GM23338 (cell line): Measurements from ENCODE around the gene NCBP1. TPM values are rescaled to one million over a fixed set of nuclear protein-coding genes. Genes with fewer than 3 reads are reported as not detected.
"Not testable (repeated sequence)": the region's sequence is repeated elsewhere in the genome, so short reads cannot be mapped to it uniquely, and the experiment has no call there.

Experiments
- ATAC-seq: fragments of 200-7000 bp; cut with Tn5 transposase; 3 replicates; pipeline ENCODE4 v1.9.1; 2020
- DNase-seq: peaks from one replicate; pipeline ENCODE4 v3.0.0-alpha.2; 2015; ENCODE audit warnings: low spot score
- H2AFZ ChIP-seq: fragments of 200-600 bp; sonication (generic); 2 replicates; pipeline ENCODE4 v1.8.0; 2016; ENCODE audit warnings: antibody characterized with exemption, mild to moderate bottlenecking, moderate library complexity
- H3F3A ChIP-seq: fragments of 200-600 bp; sonication (generic); replicated peaks from 2 replicates; pipeline ENCODE4 v1.8.0; 2017; ENCODE audit warnings: antibody characterized with exemption, mixed run types, low read depth
- H3K27ac ChIP-seq: fragments of 200-600 bp; sonication (generic); 2 replicates; pipeline ENCODE4 v1.6.1; 2016; ENCODE audit warnings: low read depth
- H3K27me3 ChIP-seq: fragments of 200-600 bp; sonication (generic); 2 replicates; pipeline ENCODE4 v1.8.0; 2016; ENCODE audit warnings: mild to moderate bottlenecking, mixed run types, moderate library complexity; ENCODE audit not compliant: insufficient read depth
- H3K36me3 ChIP-seq: fragments of 200-600 bp; sonication (generic); 2 replicates; pipeline ENCODE4 v1.8.0; 2016; ENCODE audit warnings: mild to moderate bottlenecking; ENCODE audit not compliant: insufficient read depth
- H3K4me1 ChIP-seq: fragments of 200-600 bp; sonication (generic); 2 replicates; pipeline ENCODE4 v1.8.0; 2016; ENCODE audit warnings: mild to moderate bottlenecking, moderate library complexity; ENCODE audit not compliant: insufficient read depth
- H3K4me2 ChIP-seq: fragments of 200-600 bp; sonication (generic); 2 replicates; pipeline ENCODE4 v1.7.1; 2017; ENCODE audit warnings: mixed run types
- H3K4me3 ChIP-seq: fragments of 200-600 bp; sonication (generic); 2 replicates; pipeline ENCODE4 v1.6.1; 2016; ENCODE audit warnings: mixed run types
- H3K79me2 ChIP-seq: fragments of 200-600 bp; sonication (generic); replicated peaks from 2 replicates; pipeline ENCODE4 v1.8.0; 2017; ENCODE audit warnings: mild to moderate bottlenecking; ENCODE audit not compliant: insufficient read depth
- H3K9me2 ChIP-seq: fragments of 200-600 bp; sonication (generic); 2 replicates; pipeline ENCODE4 v1.8.0; 2017; ENCODE audit not compliant: insufficient read depth
- H4K20me1 ChIP-seq: fragments of 200-600 bp; sonication (generic); replicated peaks from 2 replicates; pipeline ENCODE4 v1.8.0; 2017; ENCODE audit warnings: mild to moderate bottlenecking; ENCODE audit not compliant: insufficient read depth
- H3K27ac Mint-ChIP-seq: 2 replicates; pipeline ENCODE4 v1.8.0; 2020; ENCODE audit warnings: inconsistent platforms, mild to moderate bottlenecking, moderate library complexity, mixed read lengths
- H3K27me3 Mint-ChIP-seq: 3 replicates; pipeline ENCODE4 v1.8.0; 2022; ENCODE audit warnings: low read depth, mild to moderate bottlenecking, moderate library complexity, mixed read lengths, inconsistent platforms; ENCODE audit not compliant: insufficient read depth, poor library complexity
- H3K36me3 Mint-ChIP-seq: 3 replicates; pipeline ENCODE4 v1.8.0; 2021; ENCODE audit warnings: low read depth, mild to moderate bottlenecking, inconsistent platforms, moderate library complexity, mixed read lengths
- H3K4me1 Mint-ChIP-seq: 3 replicates; pipeline ENCODE4 v1.8.0; 2020; ENCODE audit warnings: mild to moderate bottlenecking, inconsistent platforms, mixed read lengths
- H3K4me3 Mint-ChIP-seq: 3 replicates; pipeline ENCODE4 v1.8.0; 2021; ENCODE audit warnings: moderate library complexity, mild to moderate bottlenecking, inconsistent platforms, mixed read lengths
- H3K9me3 Mint-ChIP-seq: 3 replicates; pipeline ENCODE4 v1.8.0; 2020; ENCODE audit warnings: moderate library complexity, mild to moderate bottlenecking, inconsistent platforms, mixed read lengths
- EZH2phosphoT487 ChIP-seq: fragments of 200-600 bp; sonication (generic); IDR thresholded peaks from one replicate; pipeline ENCODE4 v1.8.1; 2018; ENCODE audit warnings: antibody characterized with exemption; ENCODE audit not compliant: unreplicated experiment
- NANOG ChIP-seq: IDR thresholded peaks from 2 replicates; pipeline ENCODE4 v1.6.1; 2016; ENCODE audit warnings: antibody characterized with exemption, borderline replicate concordance
- STAT1 ChIP-seq: IDR thresholded peaks from one replicate; pipeline ENCODE4 v1.6.1; 2016; ENCODE audit warnings: antibody characterized with exemption; ENCODE audit not compliant: unreplicated experiment
- ZNF331 ChIP-seq: fragments of 250-450 bp; sonication (Bioruptor Pico); IDR thresholded peaks from 2 replicates; pipeline ENCODE4 v1.5.0; 2020; ENCODE audit warnings: low read depth, mild to moderate bottlenecking, moderate library complexity
- polyA plus RNA-seq: library from polyadenylated mRNA; unstranded; fragments of >200 nt; fragmentation: Nextera tagmentation; extraction: Ambion mirVana; gene quantifications from 2 replicates; pipeline ENCODE4 v1.2.1, GENCODE V29; 2016
- total RNA-seq: library from RNA; depleted of rRNA; stranded (reverse); fragments of >200 nt; shearing (Covaris generic); gene quantifications from 2 replicates; pipeline ENCODE4 v1.2.3, GENCODE V29; 2014
- TF ChIP-seq, protein P1 (sequence below), 2 experiments: fragments of 200-600 bp in 1 of 2; sonication (generic) in 1 of 2; conservative IDR thresholded peaks; 2 replicates each; pipeline versions ENCODE4 v1.5.1 to v1.6.1; 2016 to 2017; ENCODE audit warnings: antibody characterized with exemption in 2 of 2, low read depth in 2 of 2, mild to moderate bottlenecking in 2 of 2, moderate library complexity in 1 of 2
- TF ChIP-seq, protein P2 (sequence below): IDR thresholded peaks from one replicate; pipeline ENCODE4 v1.6.1; 2018; ENCODE audit warnings: antibody characterized with exemption; ENCODE audit not compliant: unreplicated experiment

The NCBP1 gene
- total and polyA plus RNA-seq, 2 experiments from 2014 or later, result 43.9 to 60.2 TPM

DNA sequence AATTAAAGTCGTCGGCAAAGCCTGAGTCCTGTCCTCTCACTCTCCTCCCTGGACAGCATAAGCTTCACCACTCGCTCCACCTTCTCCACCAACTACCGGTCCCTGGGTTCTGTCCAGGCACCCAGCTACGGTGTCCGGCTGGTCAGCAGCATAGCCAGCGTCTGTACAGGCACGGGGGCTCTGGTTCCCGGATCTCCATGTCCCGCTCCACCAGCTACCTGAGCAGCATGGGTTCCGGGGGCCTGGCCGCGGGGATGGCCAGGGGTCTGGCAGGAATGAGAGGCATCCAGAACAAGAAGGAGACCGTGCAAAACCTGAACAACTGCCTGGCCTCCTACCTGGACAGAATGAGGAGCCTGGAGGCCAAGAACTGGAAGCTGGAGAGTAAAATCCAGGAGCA lies 65.2 kb downstream of the NCBP1 start:
- TF ChIP-seq NANOG (no peak), ZNF331 (CRISPR knock-in tag) (no peak), EZH2phosphoT487 (no peak), STAT1 (no peak)
- TF ChIP-seq, protein P1, sequence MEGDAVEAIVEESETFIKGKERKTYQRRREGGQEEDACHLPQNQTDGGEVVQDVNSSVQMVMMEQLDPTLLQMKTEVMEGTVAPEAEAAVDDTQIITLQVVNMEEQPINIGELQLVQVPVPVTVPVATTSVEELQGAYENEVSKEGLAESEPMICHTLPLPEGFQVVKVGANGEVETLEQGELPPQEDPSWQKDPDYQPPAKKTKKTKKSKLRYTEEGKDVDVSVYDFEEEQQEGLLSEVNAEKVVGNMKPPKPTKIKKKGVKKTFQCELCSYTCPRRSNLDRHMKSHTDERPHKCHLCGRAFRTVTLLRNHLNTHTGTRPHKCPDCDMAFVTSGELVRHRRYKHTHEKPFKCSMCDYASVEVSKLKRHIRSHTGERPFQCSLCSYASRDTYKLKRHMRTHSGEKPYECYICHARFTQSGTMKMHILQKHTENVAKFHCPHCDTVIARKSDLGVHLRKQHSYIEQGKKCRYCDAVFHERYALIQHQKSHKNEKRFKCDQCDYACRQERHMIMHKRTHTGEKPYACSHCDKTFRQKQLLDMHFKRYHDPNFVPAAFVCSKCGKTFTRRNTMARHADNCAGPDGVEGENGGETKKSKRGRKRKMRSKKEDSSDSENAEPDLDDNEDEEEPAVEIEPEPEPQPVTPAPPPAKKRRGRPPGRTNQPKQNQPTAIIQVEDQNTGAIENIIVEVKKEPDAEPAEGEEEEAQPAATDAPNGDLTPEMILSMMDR (conservative IDR thresholded peaks at IDR 0.05; ENCODE audit: low read depth in 2 of 2), result no peak
- TF ChIP-seq, protein P2, sequence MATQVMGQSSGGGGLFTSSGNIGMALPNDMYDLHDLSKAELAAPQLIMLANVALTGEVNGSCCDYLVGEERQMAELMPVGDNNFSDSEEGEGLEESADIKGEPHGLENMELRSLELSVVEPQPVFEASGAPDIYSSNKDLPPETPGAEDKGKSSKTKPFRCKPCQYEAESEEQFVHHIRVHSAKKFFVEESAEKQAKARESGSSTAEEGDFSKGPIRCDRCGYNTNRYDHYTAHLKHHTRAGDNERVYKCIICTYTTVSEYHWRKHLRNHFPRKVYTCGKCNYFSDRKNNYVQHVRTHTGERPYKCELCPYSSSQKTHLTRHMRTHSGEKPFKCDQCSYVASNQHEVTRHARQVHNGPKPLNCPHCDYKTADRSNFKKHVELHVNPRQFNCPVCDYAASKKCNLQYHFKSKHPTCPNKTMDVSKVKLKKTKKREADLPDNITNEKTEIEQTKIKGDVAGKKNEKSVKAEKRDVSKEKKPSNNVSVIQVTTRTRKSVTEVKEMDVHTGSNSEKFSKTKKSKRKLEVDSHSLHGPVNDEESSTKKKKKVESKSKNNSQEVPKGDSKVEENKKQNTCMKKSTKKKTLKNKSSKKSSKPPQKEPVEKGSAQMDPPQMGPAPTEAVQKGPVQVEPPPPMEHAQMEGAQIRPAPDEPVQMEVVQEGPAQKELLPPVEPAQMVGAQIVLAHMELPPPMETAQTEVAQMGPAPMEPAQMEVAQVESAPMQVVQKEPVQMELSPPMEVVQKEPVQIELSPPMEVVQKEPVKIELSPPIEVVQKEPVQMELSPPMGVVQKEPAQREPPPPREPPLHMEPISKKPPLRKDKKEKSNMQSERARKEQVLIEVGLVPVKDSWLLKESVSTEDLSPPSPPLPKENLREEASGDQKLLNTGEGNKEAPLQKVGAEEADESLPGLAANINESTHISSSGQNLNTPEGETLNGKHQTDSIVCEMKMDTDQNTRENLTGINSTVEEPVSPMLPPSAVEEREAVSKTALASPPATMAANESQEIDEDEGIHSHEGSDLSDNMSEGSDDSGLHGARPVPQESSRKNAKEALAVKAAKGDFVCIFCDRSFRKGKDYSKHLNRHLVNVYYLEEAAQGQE, result no peak
- Histone ChIP-seq H3K4me3 (no peak overlapping the region), H3K9me2 (no peaks in the 10 kb centered on the region), H4K20me1 (no peaks in the 10 kb centered on the region; the same call in 1 of the 2 replicates), H3K4me2 (no peak overlapping the region), H2AFZ (no peak overlapping the region), H3F3A (peaks cover 5% of the 10 kb centered on the region), H3K79me2 (no peaks in the 10 kb centered on the region), H3K27me3 (peaks cover 44% of the 10 kb centered on the region), H3K36me3 (no peaks in the 10 kb centered on the region), H3K27ac (no peak overlapping the region), H3K4me1 (peaks cover 11% of the 10 kb centered on the region; the same call in 1 of the 2 replicates)
- Mint-ChIP-seq H3K36me3 (no peaks in the 10 kb centered on the region), H3K4me1 (peaks cover 14% of the 10 kb centered on the region; the same call in 2 of the 3 replicates), H3K27ac (no peak overlapping the region), H3K27me3 (peaks cover 15% of the 10 kb centered on the region), H3K9me3 (no peaks in the 10 kb centered on the region; the same call in 2 of the 3 replicates), H3K4me3 (no peak overlapping the region)
- ATAC-seq (no peak), DNase-seq (no peak)

DNA sequence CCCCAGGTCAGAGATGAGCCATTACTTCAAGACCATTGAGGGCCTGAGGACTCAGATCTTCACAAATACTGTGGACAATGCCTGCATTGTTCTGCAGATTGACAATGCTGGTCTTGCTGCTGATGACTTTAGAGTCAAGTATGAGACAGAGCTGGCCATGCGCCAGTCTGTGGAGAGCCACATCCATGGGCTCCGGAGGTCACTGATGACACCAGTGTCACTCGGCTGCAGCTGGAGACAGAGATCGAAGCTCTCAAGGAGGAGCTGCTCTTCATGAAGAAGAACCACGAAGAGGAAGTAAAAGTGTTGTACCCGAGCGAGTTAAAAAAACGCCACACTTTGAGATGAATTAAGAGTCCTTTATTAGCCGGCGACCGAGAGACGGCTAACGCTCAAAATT lies 65.7 kb downstream of the NCBP1 start:
- not testable (repeated sequence) for H4K20me1 ChIP-seq, H3K4me2 ChIP-seq, ATAC-seq, H3K27ac ChIP-seq, H3K79me2 ChIP-seq, H3K36me3 Mint-ChIP-seq, H3K9me2 ChIP-seq, H3K9me3 Mint-ChIP-seq, H3K4me3 Mint-ChIP-seq, DNase-seq, H3K36me3 ChIP-seq, H3K27ac Mint-ChIP-seq, H3F3A ChIP-seq, H3K4me3 ChIP-seq, H2AFZ ChIP-seq
- Mint-ChIP-seq H3K27me3 (peaks cover 15% of the 10 kb centered on the region), H3K4me1 (peaks cover 14% of the 10 kb centered on the region; the same call in 2 of the 3 replicates)
- Histone ChIP-seq H3K27me3 (peaks cover 42% of the 10 kb centered on the region), H3K4me1 (peaks cover 11% of the 10 kb centered on the region; the same call in 1 of the 2 replicates)

DNA sequence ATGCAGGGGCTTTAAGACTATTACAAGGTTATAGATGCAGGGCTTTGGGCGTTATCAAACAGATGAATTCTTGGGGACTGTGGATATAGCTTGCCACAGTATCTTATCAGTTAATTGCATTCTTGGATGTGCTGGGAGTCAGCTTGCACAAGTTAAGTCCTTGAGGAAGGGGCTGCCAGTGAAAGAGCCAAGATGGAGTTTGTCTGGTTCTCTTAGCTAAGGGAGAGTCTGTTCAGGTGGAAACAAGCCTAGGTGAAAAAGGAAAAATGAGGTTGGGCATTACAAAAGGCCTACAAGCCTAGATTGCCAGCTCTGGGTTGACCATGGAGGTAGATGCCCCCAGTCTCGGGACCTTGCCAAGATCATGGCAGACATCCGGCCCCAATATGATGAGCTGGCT lies 66.2 kb downstream of the NCBP1 start:
- DNase-seq, H3K4me3 ChIP-seq, H3K79me2 ChIP-seq, H2AFZ ChIP-seq, H4K20me1 ChIP-seq, H3K4me2 ChIP-seq, H3K36me3 Mint-ChIP-seq, H3K9me2 ChIP-seq, H3F3A ChIP-seq, H3K27ac ChIP-seq, H3K4me3 Mint-ChIP-seq, ATAC-seq, H3K36me3 ChIP-seq, H3K9me3 Mint-ChIP-seq, H3K27ac Mint-ChIP-seq: not testable (repeated sequence)
- Histone ChIP-seq H3K27me3 (peaks cover 36% of the 10 kb centered on the region), H3K4me1 (peaks cover 11% of the 10 kb centered on the region; the same call in 1 of the 2 replicates)
- Mint-ChIP-seq H3K4me1 (peaks cover 14% of the 10 kb centered on the region; the same call in 2 of the 3 replicates), H3K27me3 (peaks cover 15% of the 10 kb centered on the region)
